HG02588 (cell line): Measurements from ENCODE around the gene CHPT1.
"Not testable (repeated sequence)": the region's sequence is repeated elsewhere in the genome, so short reads cannot be mapped to it uniquely, and the experiment has no call there.

Experiments used
- ATAC-seq: cut with Tn5 transposase; IDR thresholded peaks from one replicate; pipeline ENCODE4 v1.9.1; 2021; ENCODE audit warnings: mild to moderate bottlenecking, moderate library complexity; ENCODE audit not compliant: unreplicated experiment

CHPT1 gene

DNA sequence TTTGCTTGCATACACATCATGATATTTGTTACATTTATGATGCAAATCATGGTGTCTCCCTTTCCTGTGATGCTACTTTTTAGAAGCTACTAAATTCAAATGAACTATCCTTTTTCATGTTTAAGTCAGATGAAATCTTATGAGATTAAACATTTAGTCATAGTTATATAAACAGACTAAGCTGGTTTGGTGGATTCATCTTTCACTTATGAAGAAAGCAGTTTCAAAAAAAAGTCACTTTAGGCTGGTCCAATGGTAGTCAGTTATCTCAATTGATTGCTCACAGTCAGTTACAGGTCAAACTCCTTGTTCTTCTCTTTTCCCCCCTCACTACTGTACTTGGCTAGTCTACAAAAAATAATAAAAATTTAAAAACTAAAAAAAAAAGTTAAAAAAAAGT, 22.1 kb downstream of the CHPT1 start:
- ATAC-seq, result no peak

DNA sequence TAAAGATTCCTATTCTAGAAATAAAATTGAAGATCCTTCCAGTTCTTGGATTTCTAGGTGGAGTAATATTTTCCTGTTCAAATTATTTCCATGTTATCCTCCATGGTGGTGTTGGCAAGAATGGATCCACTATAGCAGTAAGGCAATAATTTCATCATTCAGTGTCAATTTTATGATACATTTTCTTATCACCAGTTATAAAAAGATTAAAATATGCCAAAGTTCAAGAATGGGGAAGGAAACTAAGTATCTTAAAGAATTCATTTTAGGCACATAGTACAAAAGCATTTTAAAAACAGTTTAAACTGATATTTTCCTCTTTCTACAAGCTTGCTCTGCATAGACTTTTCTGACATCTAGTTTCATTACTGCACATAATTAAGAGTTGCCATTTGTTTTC, 22.7 kb downstream of the CHPT1 start:
- ATAC-seq, result no peak

GRCh38 chr12:101722392-101722791, 25.0 kb downstream of the CHPT1 start:
- ATAC-seq, result no peak

GRCh38 chr12:101727098-101727497, 29.7 kb downstream of the CHPT1 start:
- ATAC-seq, result no peak

DNA sequence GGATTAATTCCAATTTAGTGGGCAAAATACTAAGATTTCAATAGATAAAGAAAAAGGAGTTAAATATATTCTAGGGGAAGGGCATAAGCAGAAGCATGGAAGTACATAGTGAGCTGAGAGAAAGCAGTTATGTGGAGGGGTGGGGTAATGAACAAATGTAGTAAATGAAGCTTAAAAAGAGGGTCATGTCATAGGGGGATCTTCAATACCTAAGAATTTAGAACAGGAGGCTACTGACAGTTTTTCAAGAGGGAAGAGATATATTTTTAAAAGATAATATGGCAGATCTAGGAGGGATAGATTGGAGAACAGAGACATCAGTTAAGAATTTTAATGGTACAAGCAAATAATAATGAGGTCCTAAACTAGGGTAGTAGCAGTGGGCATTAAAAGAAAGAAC, 32.4 kb downstream of the CHPT1 start:
- ATAC-seq, result no peak

DNA sequence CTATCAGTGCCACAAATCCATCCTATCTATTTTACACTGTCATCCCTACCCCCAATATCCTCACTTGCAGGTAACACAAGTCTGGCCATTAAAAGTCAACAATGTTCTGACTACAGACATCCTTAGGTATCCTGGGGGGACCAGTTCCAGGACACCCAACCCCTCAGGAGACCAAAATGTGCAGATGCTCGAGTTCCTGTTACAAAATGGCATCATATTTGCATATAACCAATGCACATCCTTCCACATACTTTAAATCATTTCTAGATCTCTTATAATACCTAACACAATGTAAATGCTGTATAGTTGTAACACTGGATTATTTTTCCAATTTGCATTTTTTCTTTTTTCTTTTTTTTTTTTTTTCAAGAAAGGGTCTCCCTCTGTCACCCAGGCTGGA, 34.9 kb downstream of the CHPT1 start:
- ATAC-seq, result no peak

DNA sequence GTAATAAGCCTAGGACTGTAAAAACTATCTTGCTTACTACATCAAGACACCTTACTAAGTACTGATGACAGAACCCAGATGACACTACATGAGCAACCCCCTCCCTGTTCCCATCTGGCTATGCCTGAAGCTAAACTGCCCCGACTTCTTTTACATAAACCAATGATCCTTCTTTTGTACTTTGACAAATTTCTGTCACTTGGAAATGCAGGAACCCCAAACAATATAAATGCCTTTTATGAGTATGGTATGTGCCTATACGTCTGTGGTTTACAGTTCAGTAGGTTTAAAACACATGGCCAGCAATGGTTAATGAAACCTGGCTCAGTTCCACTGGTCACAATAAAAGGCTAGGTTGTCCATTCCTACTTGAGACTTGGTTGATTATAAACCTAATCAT, 35.7 kb downstream of the CHPT1 start:
- ATAC-seq, result no peak

DNA sequence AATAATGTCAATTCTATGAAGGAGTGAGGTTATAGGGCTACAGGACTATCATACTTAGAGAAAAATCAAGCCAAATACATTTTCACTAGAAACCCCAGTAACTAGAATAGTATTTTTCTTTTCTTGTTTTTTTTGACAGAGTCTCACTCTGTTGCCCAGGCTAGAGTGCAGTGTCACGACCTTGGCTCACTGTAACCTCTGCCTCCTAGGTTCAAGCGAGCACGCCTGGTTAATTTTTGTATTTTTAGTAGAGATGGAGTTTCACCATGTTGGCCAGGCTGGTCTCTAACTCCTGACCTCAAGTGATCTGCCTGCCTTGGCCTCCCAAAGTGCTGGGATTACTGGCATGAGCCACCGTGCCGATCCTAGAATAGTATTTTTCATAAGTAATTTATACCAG, 37.0 kb downstream of the CHPT1 start:
- ATAC-seq, result not testable (repeated sequence)

GRCh38 chr12:101737476-101737875, 40.0 kb downstream of the CHPT1 start:
- ATAC-seq, result no peak

DNA sequence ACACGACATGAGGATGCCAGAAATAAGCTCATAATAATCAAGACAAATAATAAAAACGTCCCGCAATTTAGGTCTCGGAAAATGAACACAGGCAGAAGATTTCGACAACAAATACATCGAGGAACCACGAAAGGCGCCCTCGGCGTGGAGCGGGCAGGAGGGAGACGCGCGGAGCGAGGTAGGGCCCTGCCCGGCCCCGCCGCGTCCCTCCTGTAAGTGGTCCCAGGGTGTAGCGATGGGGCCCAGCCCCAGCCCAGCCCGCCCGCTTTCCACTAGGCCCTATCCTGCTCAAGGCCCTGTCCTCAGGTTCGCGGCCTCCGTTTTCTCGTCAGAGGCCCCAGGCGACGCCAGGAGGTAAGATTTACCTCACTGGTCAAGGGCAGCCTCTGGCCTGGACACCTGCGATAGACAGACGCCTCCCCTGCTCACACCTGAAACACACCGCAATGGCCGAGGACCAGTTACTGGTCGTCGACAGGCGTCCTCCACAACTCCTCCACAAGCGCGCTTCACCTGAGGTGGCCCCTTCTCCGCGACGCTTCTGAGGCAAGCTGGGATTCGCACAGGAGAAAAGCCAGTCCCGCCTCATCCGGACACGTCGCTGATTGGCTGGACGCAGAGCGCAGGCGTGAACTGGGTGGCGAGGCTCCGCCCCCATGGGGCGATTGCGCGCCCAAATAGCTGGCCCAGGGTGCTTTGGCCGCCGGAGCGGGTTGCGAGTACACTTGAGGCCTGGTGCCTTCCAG, 41.7 kb downstream of the CHPT1 start, which contains the start of gene SYCP3:
Gene SYCP3 (minus strand): TSS at position 543 of the 746 bp plus-strand sequence. CDS start 1,527 bp downstream, outside the sequence.
- no peak for ATAC-seq

DNA sequence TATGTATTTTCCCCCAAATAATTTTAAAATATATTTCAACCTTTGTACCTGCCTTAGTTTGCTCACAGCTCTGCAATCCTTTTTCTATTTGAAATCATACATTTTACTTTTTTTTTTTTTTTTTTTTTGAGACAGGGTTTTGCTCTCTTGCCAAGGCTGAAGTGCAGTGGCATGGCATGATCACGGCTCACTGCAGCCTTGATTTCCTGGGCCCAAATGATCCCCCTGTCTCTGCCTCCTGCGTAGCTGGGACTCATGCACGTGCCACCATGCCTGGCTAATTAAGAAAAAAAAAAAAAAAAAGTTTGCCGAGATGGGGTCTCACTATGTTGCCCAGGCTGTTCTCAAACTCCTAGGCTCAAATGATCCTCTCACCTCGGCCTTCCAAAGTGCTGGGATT, 43.1 kb downstream of the CHPT1 start:
- ATAC-seq, result no peak

GRCh38 chr12:101740980-101741379, 43.5 kb downstream of the CHPT1 start:
- no peak for ATAC-seq

DNA sequence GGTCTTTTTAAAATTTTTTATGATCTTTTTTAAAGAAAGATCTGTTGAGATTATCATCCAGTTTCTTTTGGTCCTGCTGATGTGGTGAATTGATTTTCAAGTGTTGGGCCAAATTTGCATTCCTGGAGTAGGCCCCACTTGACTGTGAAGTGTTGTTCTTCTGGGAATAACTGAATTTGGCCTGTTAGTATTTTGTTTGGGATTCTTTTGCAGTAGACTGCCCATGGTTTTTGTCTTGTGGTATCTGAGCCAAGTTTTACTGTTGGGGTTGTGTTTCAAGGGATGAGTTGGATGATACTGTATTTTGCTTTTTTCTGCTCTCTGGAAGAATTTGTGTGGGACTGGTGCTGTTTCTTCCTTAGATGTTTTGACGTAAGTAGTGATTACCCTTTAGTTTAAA, 45.8 kb downstream of the CHPT1 start:
- peak; percentile 2 for ATAC-seq

DNA sequence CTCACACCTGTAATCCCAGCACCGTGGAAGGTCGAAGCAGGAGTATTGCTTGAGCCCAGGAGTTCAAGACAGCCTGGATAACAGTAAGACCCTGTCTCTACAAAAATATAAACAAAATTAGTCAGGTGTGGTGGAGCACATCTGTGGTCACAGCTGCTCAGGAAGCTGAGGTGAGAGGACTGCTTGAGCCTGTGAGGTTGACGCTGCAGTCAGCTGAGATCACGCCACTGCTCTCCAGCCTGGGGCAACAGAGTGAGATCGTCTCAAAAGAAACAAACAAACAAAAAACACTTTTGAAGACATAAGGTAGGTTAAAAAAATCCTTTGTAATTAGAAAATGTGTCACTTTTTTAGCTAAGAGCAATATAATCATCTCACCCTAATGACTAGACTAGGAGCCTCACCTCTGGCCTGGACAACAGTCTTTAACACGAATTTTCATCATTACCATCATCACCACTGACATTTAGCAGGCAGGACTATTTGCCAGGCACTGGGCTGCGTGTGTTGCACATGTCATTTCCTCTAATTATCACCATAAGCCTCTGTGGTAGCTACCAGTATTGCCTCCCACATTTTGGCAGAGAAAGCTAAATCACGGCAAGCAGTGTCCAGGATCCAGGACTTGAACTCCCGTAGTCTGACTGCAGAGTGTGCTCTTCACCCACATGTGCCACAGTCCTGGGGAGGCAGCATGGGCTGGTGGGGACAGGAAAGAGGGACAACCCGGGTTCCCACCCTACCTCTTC, 46.5 kb downstream of the CHPT1 start:
- ATAC-seq, result peak; percentile 96

DNA sequence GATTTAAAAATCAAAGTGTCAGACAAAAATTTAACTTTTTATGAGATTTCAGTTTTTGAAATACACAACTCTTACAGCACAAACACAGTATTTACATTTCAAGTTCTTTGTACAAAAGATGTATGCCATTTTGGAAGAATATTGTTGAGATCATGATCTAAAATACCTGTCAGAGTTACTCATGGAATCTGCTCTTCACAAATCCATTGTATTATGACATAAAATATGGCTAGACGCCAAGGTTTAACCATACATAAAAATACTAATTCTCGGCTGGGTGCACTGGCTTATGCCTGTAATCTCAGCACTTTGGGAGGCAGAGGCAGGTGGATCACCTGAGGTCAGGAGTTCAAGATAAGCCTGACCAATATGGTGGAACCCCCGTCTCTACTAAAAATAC, 48.0 kb downstream of the CHPT1 start:
- no peak for ATAC-seq

DNA sequence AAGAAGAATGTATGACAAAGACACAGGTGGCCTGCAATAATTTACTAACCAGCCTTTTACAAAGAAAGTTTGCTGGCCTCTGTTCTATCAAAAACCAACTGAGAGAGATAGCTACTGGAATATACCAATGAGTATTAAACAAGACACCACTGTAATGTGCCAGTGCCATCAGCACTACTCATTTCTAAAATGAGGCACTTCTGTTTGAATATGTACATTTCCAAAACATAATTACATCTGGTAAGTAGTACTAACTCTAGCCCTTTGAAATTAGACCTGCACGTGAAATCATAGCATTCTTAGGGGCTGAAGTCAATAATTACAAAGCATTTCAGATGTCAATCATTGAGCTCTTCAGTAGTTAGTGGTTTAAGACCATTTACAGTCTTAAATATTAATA, 48.8 kb downstream of the CHPT1 start:
- no peak for ATAC-seq

DNA sequence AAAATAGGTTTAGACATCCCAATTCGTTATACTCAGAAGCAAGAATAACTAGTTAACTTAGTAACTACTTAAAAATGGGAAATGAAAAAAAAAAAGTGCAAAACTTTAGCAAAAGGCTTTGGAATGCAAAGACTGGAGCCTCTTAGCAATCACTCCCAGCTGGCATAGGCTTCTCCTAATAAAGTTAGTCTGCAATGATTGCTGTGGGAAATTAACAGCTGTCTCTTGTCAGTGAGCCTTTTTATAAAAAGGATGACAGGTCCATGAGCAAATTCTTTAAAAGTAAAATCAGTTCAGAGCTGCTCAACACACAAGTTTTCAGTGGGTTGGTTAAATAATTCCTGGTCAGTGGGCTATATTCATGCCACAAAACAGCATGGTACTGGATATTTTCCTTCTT, 49.2 kb downstream of the CHPT1 start:
- ATAC-seq, result no peak

DNA sequence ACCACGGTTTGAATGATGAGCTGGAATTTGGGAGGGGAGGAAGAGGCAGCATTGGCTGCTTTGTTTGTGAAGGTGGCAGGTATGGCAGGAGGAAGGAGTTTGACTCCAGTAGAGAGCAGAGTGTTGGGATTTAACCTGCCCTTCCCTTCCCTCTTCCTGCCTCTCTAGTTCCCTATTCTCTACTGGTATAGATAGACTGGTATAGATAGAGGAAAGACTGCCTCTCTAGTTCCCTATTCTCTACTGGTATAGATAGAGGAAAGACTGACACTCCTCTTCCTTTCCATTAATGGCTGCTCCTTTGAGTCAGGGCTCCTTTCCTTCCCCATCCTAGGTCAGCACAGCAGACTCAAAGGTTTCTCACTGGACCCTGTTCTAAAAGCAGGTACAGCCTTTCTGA, 50.3 kb downstream of the CHPT1 start:
- no peak for ATAC-seq

GRCh38 chr12:101748907-101749306, 51.5 kb downstream of the CHPT1 start:
- ATAC-seq, result no peak

DNA sequence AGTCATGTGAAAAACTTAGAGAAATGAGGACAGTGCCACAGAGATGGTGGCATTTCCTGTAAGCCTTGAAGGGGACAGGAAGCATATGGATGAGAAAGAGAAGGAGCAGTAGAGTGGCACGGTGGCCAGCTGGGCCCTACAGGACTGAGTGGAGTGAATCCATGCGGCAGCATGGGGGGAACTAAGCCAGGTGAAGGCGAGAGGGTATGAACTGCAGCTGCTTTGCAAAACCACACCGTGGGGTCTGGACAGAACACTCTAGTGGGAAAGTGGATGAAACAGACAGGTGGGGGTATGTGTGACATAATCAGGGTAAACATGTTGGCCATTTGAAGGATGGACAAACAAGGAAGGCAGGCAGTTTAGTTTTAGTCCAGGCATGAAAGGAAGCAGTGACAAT, 52.2 kb downstream of the CHPT1 start:
- no peak for ATAC-seq

- ATAC-seq, result no peak
These were observed 52.7 kb downstream of the CHPT1 start for GRCh38 chr12:101750152-101750551.

DNA sequence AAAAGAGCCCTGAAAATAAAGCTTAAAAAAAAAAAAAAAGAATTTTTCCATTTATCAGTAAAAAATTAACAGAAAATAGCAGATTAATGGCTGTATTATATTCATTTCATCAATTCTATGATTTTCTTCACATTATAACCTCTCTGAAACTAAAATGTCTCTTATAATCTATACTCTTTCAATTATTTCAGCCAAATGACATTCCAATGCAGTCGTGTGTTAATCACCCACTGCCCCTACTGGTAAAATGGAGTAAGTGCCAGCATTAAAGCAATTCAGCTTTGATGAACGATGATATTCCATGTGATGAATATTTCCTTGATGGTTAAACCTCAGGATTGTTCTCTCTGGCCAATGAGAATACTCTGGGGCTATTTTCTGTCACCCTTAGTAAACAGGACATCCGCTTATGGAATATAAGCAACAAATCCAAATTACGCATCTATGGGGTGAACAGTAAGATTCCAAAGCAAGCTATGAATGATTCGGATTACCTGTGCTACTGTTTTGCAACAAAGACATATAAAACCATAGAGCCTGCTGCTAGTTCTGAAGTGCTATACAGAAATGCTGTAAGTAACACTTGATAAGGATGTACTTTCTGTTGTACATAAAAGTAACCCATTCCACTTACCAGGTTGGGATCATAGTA, 62.1 kb downstream of the CHPT1 start:
- ATAC-seq, result no peak
